ENCODE results near the gene DHRS3.

DHRS3 gene

GRCh38 chr1:12555411-12556367 is 62.3 kb downstream of the DHRS3 start:
- in situ Hi-C loops (cut with MboI; ENCODE audit: low sequenced_read_pairs): no loop called here

- in situ Hi-C loops (cut with MboI; ENCODE audit: low sequenced_read_pairs): no loop called here
These were observed 63.3 kb downstream of the DHRS3 start for GRCh38 chr1:12554521-12555305.

- in situ Hi-C loops (cut with MboI; ENCODE audit: low sequenced_read_pairs): no loop called here
These were observed 64.0 kb downstream of the DHRS3 start for GRCh38 chr1:12553963-12554362.

GRCh38 chr1:12552951-12553921 is 64.8 kb downstream of the DHRS3 start:
- in situ Hi-C loops (cut with MboI; ENCODE audit: low sequenced_read_pairs): no loop called here

GRCh38 chr1:12552111-12552888 is 65.7 kb downstream of the DHRS3 start:
- in situ Hi-C loops (cut with MboI; ENCODE audit: low sequenced_read_pairs): no loop called here

GRCh38 chr1:12551584-12551983 is 66.4 kb downstream of the DHRS3 start:
- in situ Hi-C loops (cut with MboI; ENCODE audit: low sequenced_read_pairs): no loop called here

- in situ Hi-C loops (cut with MboI; ENCODE audit: low sequenced_read_pairs): no loop called here
These were observed 68.3 kb downstream of the DHRS3 start for GRCh38 chr1:12549460-12550349.

GRCh38 chr1:12548973-12549459 is 69.0 kb downstream of the DHRS3 start:
- in situ Hi-C loops (cut with MboI; ENCODE audit: low sequenced_read_pairs): no loop called here

- in situ Hi-C loops (cut with MboI; ENCODE audit: low sequenced_read_pairs): no loop called here
These were observed 69.6 kb downstream of the DHRS3 start for GRCh38 chr1:12548279-12548972.

GRCh38 chr1:12547586-12548225 is 70.3 kb downstream of the DHRS3 start:
- in situ Hi-C loops (cut with MboI; ENCODE audit: low sequenced_read_pairs): no loop called here

- in situ Hi-C loops (cut with MboI; ENCODE audit: low sequenced_read_pairs): no loop called here
These were observed 71.0 kb downstream of the DHRS3 start for GRCh38 chr1:12546771-12547585.

GRCh38 chr1:12544992-12545391 is 73.0 kb downstream of the DHRS3 start:
- in situ Hi-C loops (cut with MboI; ENCODE audit: low sequenced_read_pairs): no loop called here

GRCh38 chr1:12544357-12544756 is 73.7 kb downstream of the DHRS3 start:
- in situ Hi-C loops (cut with MboI; ENCODE audit: low sequenced_read_pairs): no loop called here

GRCh38 chr1:12543740-12544154 is 74.3 kb downstream of the DHRS3 start:
- in situ Hi-C loops (cut with MboI; ENCODE audit: low sequenced_read_pairs): no loop called here

- in situ Hi-C loops (cut with MboI; ENCODE audit: low sequenced_read_pairs): no loop called here
These were observed 75.1 kb downstream of the DHRS3 start for GRCh38 chr1:12542616-12543592.

GRCh38 chr1:12542138-12542465 is 75.9 kb downstream of the DHRS3 start:
- in situ Hi-C loops (cut with MboI; ENCODE audit: low sequenced_read_pairs): no loop called here
